ENCODE data around the gene MOGAT1. TPM values are rescaled to one million over a fixed set of nuclear protein-coding genes. Genes with fewer than 3 reads are reported as not detected.
"Not testable (repeated sequence)": the region's sequence is repeated elsewhere in the genome, so short reads cannot be mapped to it uniquely, and the experiment has no call there.

The MOGAT1 gene
- total RNA-seq, 1 experiment from 2014 or later, result not detected

DNA sequence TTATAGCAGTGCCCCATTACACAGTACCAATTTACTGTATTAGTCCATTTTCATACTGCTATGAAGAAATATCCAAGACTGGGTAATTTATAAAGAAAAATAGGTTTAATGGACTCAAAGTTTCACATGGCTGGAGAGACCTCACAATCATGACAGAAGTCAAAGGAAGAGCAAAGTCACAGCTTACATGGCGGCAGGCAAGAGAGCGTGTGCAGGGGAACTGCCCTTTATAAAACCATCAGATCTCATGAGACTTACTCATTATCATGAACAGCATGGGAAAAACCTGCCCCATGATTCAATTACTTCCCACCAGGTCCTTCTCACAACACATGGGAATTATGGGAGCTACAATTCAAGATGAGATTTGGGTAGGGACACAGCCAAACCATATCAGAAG, 50.1 kb downstream of the MOGAT1 start:
- H3K9ac ChIP-seq (ENCODE audit: low read length); H3K27ac ChIP-seq (ENCODE audit: low read length); intact Hi-C loops (cut with micrococcal nuclease); H3K9me3 ChIP-seq (ENCODE audit: low read length); H2AFZ ChIP-seq (ENCODE audit: low read length); H3K4me2 ChIP-seq (ENCODE audit: low read length); ATAC-seq; H3K9me2 ChIP-seq (replicated peaks; ENCODE audit: low read length); H3K36me3 ChIP-seq (ENCODE audit: low read depth, low read length); H3F3A ChIP-seq (ENCODE audit: low read length, unreplicated experiment); H3K4me1 ChIP-seq (ENCODE audit: insufficient read depth, low read length); H3K4me3 ChIP-seq (ENCODE audit: low read length); DNase-seq; H3K79me2 ChIP-seq (ENCODE audit: low read length); POLR2A ChIA-PET (ENCODE audit: unreplicated experiment); BruUV-seq (replicated peaks); CTCF ChIA-PET; H4K20me1 ChIP-seq (ENCODE audit: low read length); H3K27me3 ChIP-seq (ENCODE audit: low read length): not testable (repeated sequence)

- H3K27ac ChIP-seq (ENCODE audit: low read length), result no peak overlapping the region
- intact Hi-C loops (cut with micrococcal nuclease), result no loop called here
- no peaks in the 10 kb centered on the region for H3K9me3 ChIP-seq (ENCODE audit: low read length)
- ATAC-seq (no peak), DNase-seq (no peak)
- no peaks in the 10 kb centered on the region for H3K9me2 ChIP-seq (replicated peaks; ENCODE audit: low read length)
- ChIA-PET POLR2A (ENCODE audit: unreplicated experiment) (no interaction called here), CTCF (no interaction called here)
- no peak overlapping the region for H3K4me3 ChIP-seq (ENCODE audit: low read length)
- no peaks in the 10 kb centered on the region for H3K79me2 ChIP-seq (ENCODE audit: low read length)
- no peaks in the 10 kb centered on the region for H3K36me3 ChIP-seq (ENCODE audit: low read depth, low read length)
- no peak overlapping the region for H3K4me2 ChIP-seq (ENCODE audit: low read length)
- H3K27me3 ChIP-seq (ENCODE audit: low read length), result no peaks in the 10 kb centered on the region
- H2AFZ ChIP-seq (ENCODE audit: low read length), result no peak overlapping the region
- no TSS peak for BruUV-seq (replicated peaks)
- H3K9ac ChIP-seq (ENCODE audit: low read length), result no peak overlapping the region
- H3K4me1 ChIP-seq (ENCODE audit: insufficient read depth, low read length), result no peaks in the 10 kb centered on the region
- no peaks in the 10 kb centered on the region for H3F3A ChIP-seq (ENCODE audit: low read length, unreplicated experiment)
- TF ChIP-seq EZH2 (IDR thresholded peaks at IDR 0.05; ENCODE audit: low read length, unreplicated experiment) (no peak), EZH2phosphoT487 (IDR thresholded peaks at IDR 0.05; ENCODE audit: borderline replicate concordance, low read length) (no peak)
- TF ChIP-seq, protein P1, sequence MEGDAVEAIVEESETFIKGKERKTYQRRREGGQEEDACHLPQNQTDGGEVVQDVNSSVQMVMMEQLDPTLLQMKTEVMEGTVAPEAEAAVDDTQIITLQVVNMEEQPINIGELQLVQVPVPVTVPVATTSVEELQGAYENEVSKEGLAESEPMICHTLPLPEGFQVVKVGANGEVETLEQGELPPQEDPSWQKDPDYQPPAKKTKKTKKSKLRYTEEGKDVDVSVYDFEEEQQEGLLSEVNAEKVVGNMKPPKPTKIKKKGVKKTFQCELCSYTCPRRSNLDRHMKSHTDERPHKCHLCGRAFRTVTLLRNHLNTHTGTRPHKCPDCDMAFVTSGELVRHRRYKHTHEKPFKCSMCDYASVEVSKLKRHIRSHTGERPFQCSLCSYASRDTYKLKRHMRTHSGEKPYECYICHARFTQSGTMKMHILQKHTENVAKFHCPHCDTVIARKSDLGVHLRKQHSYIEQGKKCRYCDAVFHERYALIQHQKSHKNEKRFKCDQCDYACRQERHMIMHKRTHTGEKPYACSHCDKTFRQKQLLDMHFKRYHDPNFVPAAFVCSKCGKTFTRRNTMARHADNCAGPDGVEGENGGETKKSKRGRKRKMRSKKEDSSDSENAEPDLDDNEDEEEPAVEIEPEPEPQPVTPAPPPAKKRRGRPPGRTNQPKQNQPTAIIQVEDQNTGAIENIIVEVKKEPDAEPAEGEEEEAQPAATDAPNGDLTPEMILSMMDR (conservative IDR thresholded peaks at IDR 0.05; ENCODE audit: low read depth, low read length), result no peak
- H4K20me1 ChIP-seq (ENCODE audit: low read length), result no peaks in the 10 kb centered on the region
These were observed 51.0 kb downstream of the MOGAT1 start for GRCh38 chr2:222722327-222722946.

- DNase-seq, result no peak
- ChIA-PET CTCF (no interaction called here), POLR2A (ENCODE audit: unreplicated experiment) (no interaction called here)
- no peak overlapping the region for H3K9ac ChIP-seq (ENCODE audit: low read length)
- no peaks in the 10 kb centered on the region for H3K27me3 ChIP-seq (ENCODE audit: low read length)
- no peak overlapping the region for H3K4me3 ChIP-seq (ENCODE audit: low read length)
- H3K4me2 ChIP-seq (ENCODE audit: low read length), result no peak overlapping the region
- H3F3A ChIP-seq (ENCODE audit: low read length, unreplicated experiment), result no peaks in the 10 kb centered on the region
- no peaks in the 10 kb centered on the region for H3K9me2 ChIP-seq (replicated peaks; ENCODE audit: low read length)
- TF ChIP-seq EZH2 (IDR thresholded peaks at IDR 0.05; ENCODE audit: low read length, unreplicated experiment) (no peak), EZH2phosphoT487 (IDR thresholded peaks at IDR 0.05; ENCODE audit: borderline replicate concordance, low read length) (no peak)
- TF ChIP-seq, protein P1 (conservative IDR thresholded peaks at IDR 0.05; ENCODE audit: low read depth, low read length), result no peak
- H3K4me1 ChIP-seq (ENCODE audit: insufficient read depth, low read length), result no peaks in the 10 kb centered on the region
- no peaks in the 10 kb centered on the region for H3K79me2 ChIP-seq (ENCODE audit: low read length)
- no peaks in the 10 kb centered on the region for H3K36me3 ChIP-seq (ENCODE audit: low read depth, low read length)
- no peak overlapping the region for H3K27ac ChIP-seq (ENCODE audit: low read length)
- intact Hi-C loops (cut with micrococcal nuclease), result no loop called here
- H2AFZ ChIP-seq (ENCODE audit: low read length), result no peak overlapping the region
- ATAC-seq, result no peak
- BruUV-seq (replicated peaks), result no TSS peak
- no peaks in the 10 kb centered on the region for H3K9me3 ChIP-seq (ENCODE audit: low read length)
- no peaks in the 10 kb centered on the region for H4K20me1 ChIP-seq (ENCODE audit: low read length)
These were observed 52.8 kb downstream of the MOGAT1 start for GRCh38 chr2:222724208-222724607.
